NCI-H510A treated with DMSO at 0.1 percent for 48 hours (cell line): ENCODE results near the gene OLFM1.
"Not testable (repeated sequence)": the region's sequence is repeated elsewhere in the genome, so short reads cannot be mapped to it uniquely, and the experiment has no call there.

Experiments used
- DNase-seq: peaks from one replicate; lab custom pipeline; 2025; lab: John Stamatoyannopoulos, UW

The OLFM1 gene

DNA sequence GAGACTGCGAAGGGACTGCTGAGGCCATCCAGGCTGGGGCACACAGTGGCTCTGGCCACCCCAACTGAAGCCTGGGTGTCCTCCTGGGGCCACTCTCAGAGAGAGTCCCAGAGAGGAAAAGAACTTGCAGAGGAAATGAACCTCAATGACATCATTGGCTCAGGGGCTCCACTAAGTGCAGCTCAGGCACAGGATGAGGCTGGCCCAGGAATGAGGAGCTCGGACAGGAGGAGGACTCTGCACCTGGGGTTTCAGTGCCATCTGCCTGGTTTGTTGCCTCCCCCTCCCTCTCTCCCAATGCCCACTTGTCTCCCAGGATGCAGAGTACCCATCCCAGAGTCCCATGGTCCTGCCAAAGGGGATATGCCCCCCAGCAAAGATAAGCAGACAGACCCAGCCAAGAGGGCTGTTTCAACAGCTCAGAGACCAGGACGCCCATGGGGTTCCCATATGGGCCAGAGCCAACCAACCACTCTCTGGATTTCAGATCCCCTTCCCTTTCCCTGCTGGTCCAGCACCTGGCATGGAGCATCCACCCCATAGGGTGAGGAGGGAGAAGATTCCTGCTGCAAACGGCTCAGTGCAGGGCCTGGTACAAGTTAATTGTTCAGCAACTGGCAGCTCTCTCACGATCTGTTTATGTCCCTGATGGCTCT is 26.9 kb upstream of the OLFM1 start:
- DNase-seq: no peak

DNA sequence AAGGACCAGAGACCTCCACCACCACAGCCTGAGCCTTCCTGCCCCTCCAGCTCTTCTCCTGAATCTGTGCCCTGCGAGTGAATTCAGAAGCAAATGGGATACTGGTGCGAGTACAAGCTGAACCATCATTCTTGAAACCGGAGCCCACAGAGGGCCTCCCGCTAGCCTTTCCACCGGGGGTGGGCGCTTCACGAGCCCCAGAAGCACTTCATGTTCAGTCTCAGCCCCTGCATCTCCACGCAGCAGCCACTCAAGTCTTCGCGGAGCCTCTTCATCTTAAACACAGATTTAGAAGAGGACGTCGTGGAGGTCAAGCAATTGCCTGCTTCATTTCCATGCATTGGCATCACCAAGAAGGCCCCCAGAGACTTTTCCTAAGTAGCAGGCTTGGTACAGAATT is 26.0 kb upstream of the OLFM1 start:
- DNase-seq: no peak

DNA sequence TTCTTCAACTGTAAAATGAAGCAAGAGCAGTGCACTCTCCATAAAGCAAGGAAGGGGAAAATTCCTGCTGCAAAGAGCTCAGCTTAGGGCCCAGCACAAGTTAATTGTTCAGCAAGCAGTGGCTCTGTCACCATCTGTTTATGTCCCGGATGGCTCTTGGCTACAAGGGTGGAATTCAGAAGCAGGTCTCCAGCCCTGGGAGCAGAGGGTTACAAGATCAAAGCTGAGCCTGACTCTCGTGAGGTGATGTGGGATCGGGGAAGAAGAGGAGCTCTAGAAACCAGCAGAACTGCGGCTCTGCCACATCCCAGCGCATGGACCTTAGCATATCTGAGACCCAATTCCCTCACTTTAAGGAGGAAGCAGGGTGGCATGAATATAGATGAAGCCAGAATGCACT is 25.2 kb upstream of the OLFM1 start:
- DNase-seq: no peak

DNA sequence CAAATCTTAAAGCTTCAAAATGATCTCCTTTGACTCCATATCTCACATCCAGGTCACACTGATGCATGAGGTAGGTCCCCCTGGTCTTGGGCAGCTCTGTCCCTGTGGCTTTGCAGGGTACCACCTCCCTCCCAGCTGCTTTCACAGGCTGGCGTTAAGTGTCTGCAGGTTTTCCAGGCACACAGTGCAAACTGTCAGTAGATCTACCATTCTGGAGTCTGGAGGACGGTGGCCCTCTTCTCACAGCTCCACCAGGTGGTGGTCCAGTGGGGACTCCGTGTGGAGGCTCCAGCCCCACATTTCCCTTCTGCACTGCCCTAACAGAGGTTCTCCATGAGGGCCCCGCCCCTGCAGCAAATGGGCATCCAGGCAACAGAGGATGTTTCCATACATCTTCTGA is 24.0 kb upstream of the OLFM1 start:
- DNase-seq: not testable (repeated sequence)

- DNase-seq: not testable (repeated sequence)
Measured at GRCh38 chr9:135063888-135064287, 23.6 kb upstream of the OLFM1 start.

DNA sequence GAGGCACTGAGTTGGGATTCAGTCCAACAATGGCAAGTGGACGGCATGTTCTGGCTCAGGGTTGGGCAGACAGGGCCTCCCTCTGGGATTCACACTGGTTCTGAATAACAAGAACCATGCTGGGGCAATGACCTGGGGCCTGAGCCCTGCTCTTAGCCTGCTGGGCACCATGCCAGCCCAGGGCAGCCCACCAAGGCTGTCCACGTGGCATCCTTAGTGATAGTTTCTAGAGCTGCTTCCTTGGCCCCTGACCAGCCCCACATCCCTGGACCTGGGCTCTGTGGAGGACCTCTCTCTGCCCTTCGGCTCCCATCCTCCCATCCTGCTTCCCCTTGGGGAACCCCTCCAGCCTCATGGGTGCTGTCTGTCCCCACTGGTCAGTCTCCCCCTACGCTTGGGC is 22.3 kb upstream of the OLFM1 start:
- no peak for DNase-seq

DNA sequence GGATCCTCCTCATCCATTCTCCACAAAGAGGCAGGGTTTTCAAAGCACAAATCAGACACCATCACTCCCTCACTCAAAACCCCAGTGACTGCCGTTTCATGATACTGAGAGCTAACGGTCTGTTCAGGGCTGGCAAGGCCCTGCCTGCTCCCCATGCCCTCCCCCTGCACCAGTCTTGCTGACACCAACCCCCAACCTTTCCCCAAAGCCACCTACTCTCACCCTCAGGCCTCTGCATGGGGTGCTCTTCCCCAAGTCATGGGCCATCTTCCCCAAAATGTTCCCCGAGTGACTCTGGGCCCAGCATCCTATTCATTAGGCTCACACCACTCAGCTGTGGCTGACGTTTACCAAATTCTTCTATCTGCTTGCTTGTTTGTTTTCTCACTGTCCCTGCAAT is 21.7 kb upstream of the OLFM1 start:
- DNase-seq: no peak

DNA sequence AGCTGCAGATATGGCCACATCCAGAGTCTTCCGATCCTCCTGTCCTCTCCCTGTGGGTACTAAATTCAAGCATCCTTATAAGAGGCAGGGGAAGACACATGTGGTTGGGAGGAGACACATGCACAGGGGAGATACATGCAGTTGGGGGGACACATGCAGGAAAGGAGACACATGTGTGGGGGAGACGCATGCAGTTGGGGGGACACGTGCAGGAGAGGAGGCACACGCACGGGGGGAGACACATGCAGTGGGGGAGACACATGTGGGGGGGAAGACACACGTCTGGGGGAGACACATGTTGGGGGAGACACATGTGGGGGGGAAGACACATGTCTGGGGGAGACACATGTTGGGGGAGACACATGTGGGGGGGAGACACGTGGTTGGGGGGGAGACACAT is 21.2 kb upstream of the OLFM1 start:
- no peak for DNase-seq

DNA sequence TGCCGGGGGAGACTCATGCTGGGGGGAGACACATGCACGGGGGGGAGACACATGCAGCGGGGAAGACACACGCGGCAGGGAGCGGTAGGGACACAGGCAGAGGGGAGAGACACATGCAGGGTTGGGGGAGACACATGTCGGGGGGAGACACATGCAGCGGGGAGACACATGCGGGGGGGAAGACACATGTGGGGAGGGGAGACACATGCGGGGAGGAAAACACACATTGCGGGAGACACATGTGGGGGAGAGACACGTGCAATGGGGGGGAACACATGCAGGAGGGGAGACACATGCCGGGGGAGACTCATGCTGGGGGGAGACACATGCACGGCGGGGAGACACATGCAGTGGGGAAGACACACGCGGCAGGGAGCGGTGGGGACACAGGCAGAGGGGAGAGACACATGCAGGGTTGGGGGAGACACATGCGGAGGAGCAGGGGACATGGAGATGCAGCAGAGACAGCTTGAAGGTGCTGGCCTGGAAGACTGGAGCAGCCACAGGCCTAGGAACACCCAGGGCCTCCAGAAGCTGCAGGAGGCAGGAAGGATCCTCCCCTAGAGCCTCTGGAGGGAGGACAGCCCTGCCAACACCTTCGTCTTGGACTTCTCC is 20.3 kb upstream of the OLFM1 start:
- no peak for DNase-seq

DNA sequence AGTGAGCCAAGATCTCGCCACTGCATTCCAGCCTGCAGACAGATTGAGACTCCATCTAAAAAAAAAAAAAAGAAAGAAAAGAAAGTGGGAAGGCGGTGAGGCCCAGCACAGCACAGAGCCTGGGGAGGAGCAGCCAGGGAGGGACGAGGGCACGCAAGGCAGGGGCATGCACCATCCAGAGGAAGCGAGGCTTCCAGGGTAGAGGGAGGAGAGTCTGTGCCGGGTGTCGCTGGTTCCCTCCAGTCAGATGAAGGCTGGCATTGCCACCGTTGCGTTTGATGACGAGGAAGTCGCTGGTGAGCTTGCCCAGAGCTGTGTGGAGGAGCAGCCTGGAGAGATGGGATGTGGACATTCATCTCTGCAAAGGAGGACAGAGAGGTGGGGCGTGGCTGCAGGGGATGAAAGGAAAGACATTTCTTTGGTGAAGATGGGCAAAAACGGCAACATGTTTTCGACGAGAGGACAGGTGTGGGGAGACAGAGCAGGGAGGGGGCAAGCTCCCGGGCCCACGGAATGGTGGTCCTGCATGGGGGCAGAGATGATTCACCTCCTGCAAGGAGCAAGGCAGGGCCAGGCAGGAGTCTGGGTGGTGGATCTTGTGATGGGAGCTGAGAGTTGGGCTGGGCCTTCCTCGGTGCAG is 18.6 kb upstream of the OLFM1 start:
- no peak for DNase-seq

GRCh38 chr9:135069558-135070197 is 17.8 kb upstream of the OLFM1 start:
- DNase-seq: no peak

GRCh38 chr9:135070198-135070951 is 17.1 kb upstream of the OLFM1 start:
- DNase-seq: no peak

- no peak for DNase-seq
Measured at GRCh38 chr9:135070964-135071735, 16.3 kb upstream of the OLFM1 start.

DNA sequence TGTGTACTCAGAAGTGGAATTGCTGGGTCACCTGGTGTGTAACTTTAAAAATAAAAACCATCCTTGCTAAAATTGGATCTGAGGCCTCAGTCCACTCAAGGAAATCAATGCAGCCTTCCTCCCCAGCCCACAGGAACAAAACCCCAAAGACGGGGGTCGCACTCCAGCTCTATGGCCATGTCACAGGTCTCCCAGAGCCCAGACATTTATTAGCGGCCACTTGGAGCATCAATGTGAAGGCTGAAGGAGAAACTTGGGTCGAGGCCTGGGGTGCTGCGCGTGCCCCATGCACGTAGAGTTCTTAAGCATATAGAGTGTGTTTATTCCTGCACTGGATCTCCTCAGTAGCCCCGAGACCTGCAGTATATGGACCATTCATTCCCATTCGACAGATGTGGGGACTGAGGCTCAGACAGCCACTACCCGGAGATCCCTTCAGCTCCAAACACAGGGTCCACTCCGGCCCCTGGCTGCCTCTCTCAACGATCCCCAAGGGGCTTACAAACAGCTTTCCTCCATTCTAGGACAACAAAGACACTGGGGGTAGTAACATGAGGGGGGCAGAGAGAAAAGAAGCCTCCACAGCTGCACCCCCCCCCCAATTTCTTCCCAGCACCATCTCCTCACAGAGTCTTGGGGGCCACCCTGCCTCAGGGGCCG is 14.3 kb upstream of the OLFM1 start:
- DNase-seq: no peak

DNA sequence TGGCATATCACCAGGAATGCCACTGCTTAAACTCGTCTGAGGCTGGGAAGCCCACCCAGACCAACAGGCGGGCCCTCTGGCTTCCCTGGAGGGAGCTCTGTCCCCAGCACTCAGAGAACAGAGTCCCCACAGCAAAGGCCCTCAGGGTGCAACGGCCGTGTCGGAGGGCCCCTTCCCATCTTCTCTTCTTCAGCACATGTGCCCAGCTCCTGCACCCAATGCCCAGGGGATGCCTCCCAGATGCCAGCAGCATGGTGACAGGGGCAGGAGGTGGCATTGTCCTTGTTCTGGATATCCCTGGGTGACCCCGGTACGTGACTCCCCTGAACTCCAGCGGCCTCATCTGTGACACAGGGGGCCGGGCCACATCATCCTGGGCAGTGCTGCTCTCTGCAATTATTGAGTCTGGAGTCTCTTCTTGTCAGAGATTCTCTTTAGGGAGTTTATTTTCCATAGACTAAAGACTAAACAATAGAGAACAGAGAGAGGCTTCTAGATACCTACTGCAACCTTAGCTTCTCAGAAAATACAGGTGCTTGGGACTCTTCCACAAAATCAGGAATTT is 13.6 kb upstream of the OLFM1 start:
- DNase-seq: no peak

- DNase-seq: no peak
Measured at GRCh38 chr9:135074354-135075233, 12.9 kb upstream of the OLFM1 start.

DNA sequence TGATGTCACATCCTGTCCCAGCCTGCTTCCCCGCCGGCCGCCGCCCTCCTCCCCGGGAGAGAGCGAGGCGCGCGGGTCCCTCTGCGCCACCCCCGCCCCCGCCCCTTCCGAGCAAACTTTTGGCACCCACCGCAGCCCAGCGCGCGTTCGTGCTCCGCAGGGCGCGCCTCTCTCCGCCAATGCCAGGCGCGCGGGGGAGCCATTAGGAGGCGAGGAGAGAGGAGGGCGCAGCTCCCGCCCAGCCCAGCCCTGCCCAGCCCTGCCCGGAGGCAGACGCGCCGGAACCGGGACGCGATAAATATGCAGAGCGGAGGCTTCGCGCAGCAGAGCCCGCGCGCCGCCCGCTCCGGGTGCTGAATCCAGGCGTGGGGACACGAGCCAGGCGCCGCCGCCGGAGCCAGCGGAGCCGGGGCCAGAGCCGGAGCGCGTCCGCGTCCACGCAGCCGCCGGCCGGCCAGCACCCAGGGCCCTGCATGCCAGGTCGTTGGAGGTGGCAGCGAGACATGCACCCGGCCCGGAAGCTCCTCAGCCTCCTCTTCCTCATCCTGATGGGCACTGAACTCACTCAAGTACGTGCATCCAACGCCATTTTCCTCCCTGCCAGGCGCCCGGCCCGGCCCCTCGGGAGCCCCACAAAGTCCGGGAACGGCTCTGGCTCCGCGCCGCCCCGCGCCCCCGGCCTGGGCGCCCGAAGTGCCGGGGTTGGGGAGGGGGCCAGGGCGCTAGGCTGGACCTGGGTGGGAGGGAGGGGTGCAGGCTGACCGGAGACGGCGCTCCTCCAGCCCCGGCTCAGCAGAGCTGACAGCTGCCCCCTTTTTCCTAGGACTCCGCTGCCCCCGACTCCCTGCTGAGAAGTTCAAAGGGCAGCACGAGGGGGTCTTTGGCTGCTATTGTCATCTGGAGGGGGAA is 12.0 kb upstream of the OLFM1 start:
- DNase-seq: no peak

DNA sequence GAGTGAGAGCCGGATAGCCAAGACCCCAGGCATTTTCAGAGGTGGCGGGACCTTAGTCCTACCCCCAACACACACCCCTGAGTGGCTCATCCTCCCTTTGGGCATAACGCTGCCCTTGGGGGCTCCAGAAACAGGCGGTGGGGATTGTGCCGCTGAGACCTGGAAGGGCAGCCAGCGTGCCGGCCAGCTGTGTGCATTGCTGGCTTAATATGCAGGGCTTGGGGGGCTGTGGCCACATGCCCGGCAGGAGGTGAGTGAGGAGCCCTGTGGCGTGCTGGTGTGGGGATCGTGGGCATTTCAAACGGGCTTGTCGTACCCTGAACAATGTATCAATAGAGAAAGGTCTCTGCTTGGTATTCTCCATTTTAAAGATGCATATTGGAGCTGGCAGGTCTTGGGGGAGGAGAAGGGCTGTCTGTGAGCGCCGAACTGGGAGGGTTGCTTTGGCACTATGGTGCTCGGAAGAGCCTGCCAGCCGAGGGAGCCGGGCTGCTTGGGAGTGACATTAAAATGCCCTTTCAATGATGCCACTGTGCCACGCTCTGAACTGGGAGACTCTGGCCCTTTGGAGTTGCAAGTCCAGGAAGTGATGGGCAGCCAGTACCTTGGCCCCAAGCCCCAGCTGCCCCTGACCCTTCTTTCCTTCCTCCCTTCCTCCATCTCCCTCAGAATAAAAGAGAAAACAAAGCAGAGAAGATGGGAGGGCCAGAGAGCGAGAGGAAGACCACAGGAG is 11.2 kb upstream of the OLFM1 start:
- no peak for DNase-seq
